ENCODE data around the gene CCNK. TPM values are rescaled to one million over a fixed set of nuclear protein-coding genes. Genes with fewer than 3 reads are reported as not detected.

Gene CCNK
- total RNA-seq, 1 experiment from 2014 or later = 104 TPM

DNA sequence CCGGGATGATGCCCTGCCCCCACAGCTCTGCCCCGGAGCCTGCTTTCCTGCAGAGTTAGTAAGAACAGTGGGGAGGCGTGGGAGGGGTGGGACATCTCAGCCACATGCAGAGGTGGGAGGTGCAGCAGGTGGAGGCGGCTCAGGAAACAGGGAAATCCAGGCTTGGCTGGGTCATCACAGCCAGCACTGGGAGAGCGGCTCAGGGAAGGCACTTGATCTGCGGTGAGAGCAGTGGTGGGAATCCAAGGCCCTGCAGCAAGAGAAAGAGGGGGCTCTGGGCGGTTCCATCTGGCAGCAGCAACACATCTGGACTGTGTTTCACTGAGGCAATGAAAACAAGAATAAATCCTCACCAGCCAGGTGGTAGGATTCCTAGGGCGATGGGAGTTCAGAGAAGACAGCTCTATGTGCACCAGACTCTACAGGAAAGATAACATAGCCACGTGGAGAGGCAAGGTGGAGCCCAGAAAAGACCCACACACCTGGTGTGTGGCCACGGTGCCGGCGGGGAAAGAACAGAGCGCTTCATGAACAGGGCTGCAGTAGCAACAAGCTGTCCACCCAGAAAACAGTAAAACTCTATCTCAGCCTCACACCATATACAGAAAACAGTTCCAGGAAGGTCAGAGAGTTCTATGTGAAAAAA lies 65.1 kb downstream of the CCNK start:
- TF ChIP-seq, protein P1, sequence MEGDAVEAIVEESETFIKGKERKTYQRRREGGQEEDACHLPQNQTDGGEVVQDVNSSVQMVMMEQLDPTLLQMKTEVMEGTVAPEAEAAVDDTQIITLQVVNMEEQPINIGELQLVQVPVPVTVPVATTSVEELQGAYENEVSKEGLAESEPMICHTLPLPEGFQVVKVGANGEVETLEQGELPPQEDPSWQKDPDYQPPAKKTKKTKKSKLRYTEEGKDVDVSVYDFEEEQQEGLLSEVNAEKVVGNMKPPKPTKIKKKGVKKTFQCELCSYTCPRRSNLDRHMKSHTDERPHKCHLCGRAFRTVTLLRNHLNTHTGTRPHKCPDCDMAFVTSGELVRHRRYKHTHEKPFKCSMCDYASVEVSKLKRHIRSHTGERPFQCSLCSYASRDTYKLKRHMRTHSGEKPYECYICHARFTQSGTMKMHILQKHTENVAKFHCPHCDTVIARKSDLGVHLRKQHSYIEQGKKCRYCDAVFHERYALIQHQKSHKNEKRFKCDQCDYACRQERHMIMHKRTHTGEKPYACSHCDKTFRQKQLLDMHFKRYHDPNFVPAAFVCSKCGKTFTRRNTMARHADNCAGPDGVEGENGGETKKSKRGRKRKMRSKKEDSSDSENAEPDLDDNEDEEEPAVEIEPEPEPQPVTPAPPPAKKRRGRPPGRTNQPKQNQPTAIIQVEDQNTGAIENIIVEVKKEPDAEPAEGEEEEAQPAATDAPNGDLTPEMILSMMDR (IDR thresholded peaks at IDR 0.05; ENCODE audit: insufficient read depth in 1 of 2, low read depth in 1 of 2, low read length in 1 of 2, severe bottlenecking in 1 of 2, unreplicated experiment in 1 of 2) = no peak
- Histone ChIP-seq H3K9me3 (no peaks in the 10 kb centered on the region), H3K27me3 (replicated peaks; ENCODE audit: control insufficient read depth, insufficient read depth, low read length) (no peaks in the 10 kb centered on the region), H3K4me1 (no peaks in the 10 kb centered on the region), H3K36me3 (ENCODE audit: control insufficient read depth, insufficient read depth, low read length) (no peaks in the 10 kb centered on the region; the same call in 1 of the 2 replicates), H3K4me3 (ENCODE audit: low read depth, low read length) (no peak overlapping the region)
- H3K36me3 Mint-ChIP-seq (ENCODE audit: insufficient read depth, unreplicated experiment) = peaks cover 12% of the 10 kb centered on the region
- no peak overlapping the region for H3K4me3 Mint-ChIP-seq (ENCODE audit: unreplicated experiment)
- H3K4me1 Mint-ChIP-seq (ENCODE audit: low read depth, unreplicated experiment) = peaks cover 21% of the 10 kb centered on the region
- no peaks in the 10 kb centered on the region for H3K27me3 Mint-ChIP-seq (ENCODE audit: insufficient read depth, unreplicated experiment)
- CTCF ChIA-PET = interaction anchor here (0.6 kb wide), 1 partner anchor 27 kb away, joined by 3 read pairs; no protein-coding TSS in a partner anchor
- DNase-seq = no peak
- H3K9me3 Mint-ChIP-seq (ENCODE audit: unreplicated experiment) = no peaks in the 10 kb centered on the region
- intact Hi-C loops (cut with micrococcal nuclease; ENCODE audit: unreplicated experiment) = no loop called here
- H3K27ac Mint-ChIP-seq (ENCODE audit: unreplicated experiment) = no peak overlapping the region
- POLR2A ChIA-PET = no interaction called here
- BruUV-seq (replicated peaks) = no TSS peak

DNA sequence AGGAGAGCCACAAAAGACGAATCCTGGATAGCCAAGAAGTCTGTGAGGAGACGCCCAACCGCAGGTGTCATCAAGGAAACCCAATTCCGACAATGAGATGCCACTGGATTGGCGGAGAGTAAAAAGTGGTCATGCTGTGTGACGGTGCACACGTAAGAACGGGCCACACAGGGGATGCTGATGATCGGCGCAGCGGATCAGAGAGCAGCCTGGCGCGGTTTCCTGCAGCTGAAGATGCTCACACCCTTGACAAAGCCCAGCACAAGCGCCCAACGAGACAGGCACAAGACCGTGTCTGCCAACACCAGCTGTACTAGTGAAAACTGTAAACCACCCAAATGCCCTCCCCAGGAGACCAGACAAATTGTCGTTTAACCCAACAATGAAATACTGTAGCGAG lies 67.0 kb downstream of the CCNK start:
- no peaks in the 10 kb centered on the region for H3K27me3 ChIP-seq (replicated peaks; ENCODE audit: control insufficient read depth, insufficient read depth, low read length)
- H3K9me3 Mint-ChIP-seq (ENCODE audit: unreplicated experiment) = no peaks in the 10 kb centered on the region
- no peaks in the 10 kb centered on the region for H3K27me3 Mint-ChIP-seq (ENCODE audit: insufficient read depth, unreplicated experiment)
- peaks cover 19% of the 10 kb centered on the region for H3K4me1 Mint-ChIP-seq (ENCODE audit: low read depth, unreplicated experiment)
- H3K4me3 Mint-ChIP-seq (ENCODE audit: unreplicated experiment) = no peak overlapping the region
- no peak for DNase-seq
- TF ChIP-seq, protein P1 (IDR thresholded peaks at IDR 0.05; ENCODE audit: insufficient read depth in 1 of 2, low read depth in 1 of 2, low read length in 1 of 2, severe bottlenecking in 1 of 2, unreplicated experiment in 1 of 2) = no peak
- H3K4me1 ChIP-seq = peaks cover 14% of the 10 kb centered on the region
- intact Hi-C loops (cut with micrococcal nuclease; ENCODE audit: unreplicated experiment) = no loop called here
- CTCF ChIA-PET = no interaction called here
- POLR2A ChIA-PET = no interaction called here
- no peaks in the 10 kb centered on the region; the same call in 1 of the 2 replicates for H3K36me3 ChIP-seq (ENCODE audit: control insufficient read depth, insufficient read depth, low read length)
- no TSS peak for BruUV-seq (replicated peaks)
- no peak overlapping the region for H3K4me3 ChIP-seq (ENCODE audit: low read depth, low read length)
- H3K9me3 ChIP-seq = no peaks in the 10 kb centered on the region
- H3K36me3 Mint-ChIP-seq (ENCODE audit: insufficient read depth, unreplicated experiment) = peaks cover 7% of the 10 kb centered on the region
- H3K27ac Mint-ChIP-seq (ENCODE audit: unreplicated experiment) = no peak overlapping the region

DNA sequence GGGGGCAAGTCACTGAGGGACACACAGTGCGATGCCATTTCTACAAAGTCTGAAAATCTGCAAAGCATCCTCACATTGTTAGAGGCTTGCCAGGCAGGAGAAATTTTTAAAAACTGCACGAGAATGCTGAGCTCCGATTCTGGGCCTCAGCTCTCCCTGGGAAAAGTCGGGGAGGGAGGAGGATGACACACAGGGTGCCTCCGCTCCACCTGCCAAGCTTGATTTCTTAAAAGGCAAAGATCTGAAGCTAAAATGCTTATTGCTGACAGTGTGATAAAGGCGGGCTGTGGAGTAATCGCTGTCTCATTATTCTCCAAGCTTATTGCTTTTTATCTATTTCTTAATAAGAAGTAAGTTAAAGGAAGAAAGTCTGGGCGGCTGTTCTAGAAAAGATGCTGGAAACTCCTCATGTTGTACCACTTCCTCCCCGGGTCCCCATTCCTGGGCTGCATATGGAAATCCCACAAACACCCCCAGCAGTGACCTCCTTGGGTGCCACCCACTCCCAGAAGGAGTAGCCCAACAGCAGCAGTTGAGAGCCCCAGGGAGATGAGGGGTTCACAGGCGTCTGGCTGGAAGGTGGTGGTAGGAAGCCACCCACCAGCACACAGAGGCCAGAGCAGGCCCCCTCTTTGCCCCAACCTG lies 67.8 kb downstream of the CCNK start:
- Mint-ChIP-seq H3K4me1 (ENCODE audit: low read depth, unreplicated experiment) (peaks cover 19% of the 10 kb centered on the region), H3K4me3 (ENCODE audit: unreplicated experiment) (no peak overlapping the region), H3K27ac (ENCODE audit: unreplicated experiment) (no peak overlapping the region), H3K27me3 (ENCODE audit: insufficient read depth, unreplicated experiment) (no peaks in the 10 kb centered on the region), H3K9me3 (ENCODE audit: unreplicated experiment) (no peaks in the 10 kb centered on the region), H3K36me3 (ENCODE audit: insufficient read depth, unreplicated experiment) (peaks cover 7% of the 10 kb centered on the region)
- POLR2A ChIA-PET = interaction anchor here (1.1 kb wide), 1 partner anchor 57 kb away, joined by 3 read pairs; no protein-coding TSS in a partner anchor
- TF ChIP-seq, protein P1 (IDR thresholded peaks at IDR 0.05; ENCODE audit: insufficient read depth in 1 of 2, low read depth in 1 of 2, low read length in 1 of 2, severe bottlenecking in 1 of 2, unreplicated experiment in 1 of 2) = no peak
- Histone ChIP-seq H3K27me3 (replicated peaks; ENCODE audit: control insufficient read depth, insufficient read depth, low read length) (no peaks in the 10 kb centered on the region), H3K36me3 (ENCODE audit: control insufficient read depth, insufficient read depth, low read length) (no peaks in the 10 kb centered on the region; the same call in 1 of the 2 replicates), H3K4me1 (peaks cover 19% of the 10 kb centered on the region), H3K9me3 (no peaks in the 10 kb centered on the region), H3K4me3 (ENCODE audit: low read depth, low read length) (no peak overlapping the region)
- CTCF ChIA-PET = interaction anchor here (0.8 kb wide), 1 partner anchor 25 kb away, joined by 5 read pairs; no protein-coding TSS in a partner anchor
- no peak for DNase-seq
- intact Hi-C loops (cut with micrococcal nuclease; ENCODE audit: unreplicated experiment) = no loop called here
- no TSS peak for BruUV-seq (replicated peaks)

Measured in Caco-2 (cell line).